Bronchial epithelial cell (primary cell): Measurements from ENCODE around the gene PRKAG2. TPM values are rescaled to one million over a fixed set of nuclear protein-coding genes. Genes with fewer than 3 reads are reported as not detected.

Experiments used
- DNase-seq: peaks from one replicate; pipeline ENCODE4 v3.0.0-alpha.2; 2010; ENCODE audit warnings: low read depth
- FAIRE-seq: peaks from 2 replicates; lab custom pipeline; 2011; peaks lifted over from hg19 to GRCh38; lab: Jason Lieb, UNC
- H3K27me3 ChIP-seq: 2 replicates; pipeline ENCODE4 v1.5.1; 2011; ENCODE audit warnings: low read length; ENCODE audit not compliant: control insufficient read depth, insufficient read depth
- H3K36me3 ChIP-seq: 2 replicates; pipeline ENCODE4 v1.5.1; 2011; ENCODE audit warnings: low read length; ENCODE audit not compliant: control insufficient read depth, insufficient read depth
- H3K4me3 ChIP-seq: 2 replicates; pipeline ENCODE4 v1.5.1; 2011; ENCODE audit warnings: mild to moderate bottlenecking, low read depth, low read length, control low read depth
- total RNA-seq: library from RNA; depleted of rRNA; stranded (reverse); fragments of >200 nt; gene quantifications from 2 replicates; pipeline ENCODE4 v1.2.1, GENCODE V29; 2014
- TF ChIP-seq, protein P1 (sequence below): IDR thresholded peaks from 2 replicates; pipeline ENCODE4 v1.5.1; 2011; ENCODE audit warnings: mild to moderate bottlenecking, moderate library complexity, low read length, control low read depth, inconsistent platforms; ENCODE audit not compliant: insufficient read depth, severe bottlenecking

PRKAG2 gene
- total RNA-seq, 1 donor from 2014 or later = 24.5 TPM

GRCh38 chr7:151756866-151757265 lies 120.0 kb downstream of the PRKAG2 start:
- no peak overlapping the region for H3K4me3 ChIP-seq
- no peak for FAIRE-seq
- no peak for DNase-seq
- no peaks in the 10 kb centered on the region for H3K27me3 ChIP-seq
- TF ChIP-seq, protein P1, sequence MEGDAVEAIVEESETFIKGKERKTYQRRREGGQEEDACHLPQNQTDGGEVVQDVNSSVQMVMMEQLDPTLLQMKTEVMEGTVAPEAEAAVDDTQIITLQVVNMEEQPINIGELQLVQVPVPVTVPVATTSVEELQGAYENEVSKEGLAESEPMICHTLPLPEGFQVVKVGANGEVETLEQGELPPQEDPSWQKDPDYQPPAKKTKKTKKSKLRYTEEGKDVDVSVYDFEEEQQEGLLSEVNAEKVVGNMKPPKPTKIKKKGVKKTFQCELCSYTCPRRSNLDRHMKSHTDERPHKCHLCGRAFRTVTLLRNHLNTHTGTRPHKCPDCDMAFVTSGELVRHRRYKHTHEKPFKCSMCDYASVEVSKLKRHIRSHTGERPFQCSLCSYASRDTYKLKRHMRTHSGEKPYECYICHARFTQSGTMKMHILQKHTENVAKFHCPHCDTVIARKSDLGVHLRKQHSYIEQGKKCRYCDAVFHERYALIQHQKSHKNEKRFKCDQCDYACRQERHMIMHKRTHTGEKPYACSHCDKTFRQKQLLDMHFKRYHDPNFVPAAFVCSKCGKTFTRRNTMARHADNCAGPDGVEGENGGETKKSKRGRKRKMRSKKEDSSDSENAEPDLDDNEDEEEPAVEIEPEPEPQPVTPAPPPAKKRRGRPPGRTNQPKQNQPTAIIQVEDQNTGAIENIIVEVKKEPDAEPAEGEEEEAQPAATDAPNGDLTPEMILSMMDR = no peak
- no peaks in the 10 kb centered on the region for H3K36me3 ChIP-seq

DNA sequence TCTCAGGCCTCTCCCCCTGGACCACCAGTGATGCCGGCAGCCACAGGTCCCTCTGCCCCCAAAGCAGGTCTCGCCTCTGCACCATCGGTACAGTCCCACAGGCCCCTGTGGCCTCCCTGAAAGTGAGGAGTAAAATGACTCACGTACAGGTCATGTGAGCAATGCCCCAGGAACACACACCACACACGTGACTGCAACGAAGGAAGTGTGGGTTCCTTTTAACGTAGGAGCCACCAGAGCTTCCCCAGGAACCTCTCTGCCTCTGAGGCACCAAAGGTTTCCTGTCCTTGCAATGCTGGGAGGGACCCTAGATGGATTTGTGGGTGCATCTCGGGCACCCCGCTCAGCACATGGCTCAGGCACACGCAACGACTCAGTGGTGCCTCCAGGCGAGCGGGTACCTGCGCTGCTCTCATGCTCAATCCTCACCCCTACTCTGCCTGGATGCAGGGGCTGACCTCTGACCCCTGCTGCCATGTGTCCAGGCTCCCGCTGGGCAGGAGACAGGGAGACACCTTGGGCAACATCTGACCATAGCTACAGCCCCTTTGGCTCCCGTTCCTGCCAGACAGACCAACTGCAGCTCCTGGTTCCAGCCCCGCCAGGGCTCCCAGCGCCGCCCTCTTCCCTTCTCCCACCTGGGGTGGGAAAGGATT lies 120.7 kb downstream of the PRKAG2 start:
- H3K4me3 ChIP-seq = no peak overlapping the region
- DNase-seq (peak; percentile 47), FAIRE-seq (no peak)
- no peaks in the 10 kb centered on the region for H3K36me3 ChIP-seq
- no peaks in the 10 kb centered on the region for H3K27me3 ChIP-seq
- TF ChIP-seq, protein P1 = no peak

GRCh38 chr7:151755131-151755801 lies 121.6 kb downstream of the PRKAG2 start:
- DNase-seq (no peak), FAIRE-seq (no peak)
- no peaks in the 10 kb centered on the region for H3K27me3 ChIP-seq
- no peaks in the 10 kb centered on the region for H3K36me3 ChIP-seq
- H3K4me3 ChIP-seq = no peak overlapping the region
- TF ChIP-seq, protein P1 = no peak

DNA sequence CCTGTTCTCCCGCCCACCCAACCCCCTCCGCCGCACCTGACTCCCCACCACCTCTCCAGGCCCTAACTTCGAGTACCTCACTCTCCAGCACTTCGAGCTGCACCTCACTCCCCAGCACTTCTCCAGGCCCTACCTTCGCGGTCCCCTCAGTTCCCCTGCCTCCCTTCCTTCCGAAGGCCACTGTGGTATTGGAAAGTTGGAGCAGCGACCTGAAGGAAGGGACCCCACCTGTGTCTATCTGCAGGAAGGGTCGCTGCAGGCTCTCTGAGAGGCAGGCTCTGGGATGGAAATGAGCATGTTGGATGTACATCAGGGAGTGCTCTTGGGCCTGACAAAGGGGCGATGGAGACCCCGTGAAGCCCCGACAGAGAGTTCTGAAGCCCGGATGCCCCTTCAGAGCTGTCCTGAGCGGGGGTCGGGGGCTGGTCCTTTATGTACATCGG lies 122.2 kb downstream of the PRKAG2 start:
- FAIRE-seq (no peak), DNase-seq (no peak)
- TF ChIP-seq, protein P1 = no peak

GRCh38 chr7:151754142-151754590 lies 122.7 kb downstream of the PRKAG2 start:
- H3K27me3 ChIP-seq = no peaks in the 10 kb centered on the region
- FAIRE-seq = peak; percentile 66
- H3K36me3 ChIP-seq = no peaks in the 10 kb centered on the region
- DNase-seq = peak; percentile 97
- H3K4me3 ChIP-seq = no peak overlapping the region
- TF ChIP-seq, protein P1 = peak; percentile 99

More for the DNA sequence above, 122.2 kb downstream of the PRKAG2 start:
- Histone ChIP-seq H3K27me3 (no peaks in the 10 kb centered on the region), H3K4me3 (no peak overlapping the region), H3K36me3 (no peaks in the 10 kb centered on the region)
